Stimulated activated naive CD8-positive, alpha-beta T cell treated with anti-CD3 and anti-CD28 coated beads, Interleukin-15, Interleukin-2, amounts not matched to agents 100 U/mL and 50 U/mL, for 24 hours (primary cell): ENCODE data around the gene DIAPH3.

Experiments
- ATAC-seq: fragments of 150-1000 bp; cut with Tn5 transposase; one replicate; pipeline ENCODE4 v1.10.0; 2021
- DNase-seq: peaks from one replicate; pipeline ENCODE4 v3.0.0; 2021

DIAPH3 gene

DNA sequence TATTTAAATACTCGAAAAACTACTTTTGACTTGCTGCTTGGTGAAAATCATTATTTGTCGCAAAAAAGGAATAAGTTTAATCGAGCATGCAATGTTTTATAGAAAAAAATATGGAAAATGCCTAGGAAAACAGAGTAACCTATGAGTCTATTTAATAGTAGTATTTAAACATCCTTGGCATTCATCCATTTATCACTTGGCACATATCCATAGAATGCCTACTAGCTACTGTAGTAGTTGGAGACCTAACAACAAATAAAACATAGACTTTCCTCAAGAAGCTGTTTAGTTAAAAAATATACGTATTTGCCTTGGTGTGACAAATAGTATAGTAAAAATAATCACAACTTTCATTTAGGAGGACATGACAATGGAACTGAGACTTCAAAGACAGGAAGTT lies 302.1 kb downstream of the DIAPH3 start:
- no peak for DNase-seq
- no peak for ATAC-seq

DNA sequence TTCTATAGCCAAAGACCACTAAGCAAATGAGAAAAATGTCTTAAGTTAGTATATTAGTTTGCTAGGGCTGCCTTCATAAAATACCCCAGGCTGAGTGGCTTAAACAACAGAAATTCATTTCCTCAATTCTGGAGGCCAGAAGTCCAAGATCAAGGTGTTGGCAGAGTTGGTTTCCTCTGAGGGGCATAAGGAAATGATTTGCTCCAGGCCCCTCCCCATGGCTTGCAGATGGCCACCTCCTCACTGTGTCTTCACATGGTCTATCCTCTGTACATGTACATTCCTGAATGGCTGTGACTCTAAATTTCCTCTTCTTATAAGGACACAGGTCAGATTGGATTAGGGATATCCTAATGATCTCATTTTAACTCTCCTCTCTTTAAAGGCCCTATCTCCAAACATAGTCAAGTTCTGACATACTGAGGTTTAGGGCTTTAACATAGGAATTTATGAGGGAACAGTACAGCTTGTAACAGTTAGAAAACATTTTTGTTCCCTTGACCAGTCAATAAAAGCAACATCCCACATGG lies 307.4 kb downstream of the DIAPH3 start:
- ATAC-seq = no peak
- no peak for DNase-seq

DNA sequence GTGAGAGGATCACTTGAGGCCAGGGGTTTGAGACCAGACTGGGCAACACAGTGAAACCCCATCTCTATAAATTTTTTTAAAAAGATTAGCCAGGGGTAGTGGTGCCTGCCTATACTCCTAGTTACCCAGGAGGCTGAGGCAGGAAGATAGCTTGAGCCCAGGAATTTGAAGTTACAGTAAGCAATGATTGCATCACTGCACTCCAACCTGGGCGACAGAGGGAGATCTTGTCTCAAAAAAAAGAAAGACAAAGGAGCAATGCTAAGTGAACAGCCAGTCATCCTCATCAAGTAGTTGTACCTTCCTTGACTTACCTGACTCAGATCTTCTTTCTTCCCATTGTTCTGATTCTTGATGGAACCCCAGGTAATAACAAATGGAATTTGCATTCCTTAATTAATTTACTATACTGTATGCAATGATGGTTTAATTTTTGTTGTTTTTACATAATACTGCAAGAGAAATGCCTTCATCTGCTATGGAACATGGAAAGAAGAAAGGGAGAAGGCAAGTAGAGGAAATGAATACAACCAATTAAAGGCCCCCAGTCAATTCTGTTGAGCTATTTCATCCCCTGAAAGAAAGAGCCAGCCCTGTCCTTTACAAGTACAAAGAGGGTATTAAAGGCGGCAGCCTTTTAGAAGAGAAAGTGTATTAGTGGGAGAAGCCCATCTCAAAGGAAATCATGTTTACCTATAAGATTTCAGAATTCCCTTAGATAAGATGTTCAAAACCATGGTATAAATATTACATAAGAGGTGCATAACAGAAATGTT lies 316.7 kb downstream of the DIAPH3 start:
- ATAC-seq = no peak
- no peak for DNase-seq

DNA sequence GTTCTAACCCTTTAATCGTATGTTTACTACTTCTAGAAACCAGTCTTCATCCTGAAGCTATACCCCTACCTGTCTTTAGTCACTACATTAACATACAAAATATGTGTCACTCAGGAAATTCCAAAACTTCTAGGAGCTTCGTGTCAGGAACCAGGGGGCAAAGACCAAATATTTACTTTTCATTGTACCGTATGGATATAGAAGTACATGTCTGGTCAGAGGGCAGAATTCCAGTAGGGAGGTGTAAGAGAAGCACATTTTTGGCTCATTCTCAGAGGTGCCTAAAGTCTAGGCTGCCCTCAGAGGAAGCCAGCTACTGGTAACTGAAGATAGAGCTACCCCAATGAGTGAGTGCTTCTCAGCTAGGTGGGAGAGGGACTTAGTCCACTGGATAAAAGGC lies 320.7 kb downstream of the DIAPH3 start:
- no peak for ATAC-seq
- DNase-seq = no peak

DNA sequence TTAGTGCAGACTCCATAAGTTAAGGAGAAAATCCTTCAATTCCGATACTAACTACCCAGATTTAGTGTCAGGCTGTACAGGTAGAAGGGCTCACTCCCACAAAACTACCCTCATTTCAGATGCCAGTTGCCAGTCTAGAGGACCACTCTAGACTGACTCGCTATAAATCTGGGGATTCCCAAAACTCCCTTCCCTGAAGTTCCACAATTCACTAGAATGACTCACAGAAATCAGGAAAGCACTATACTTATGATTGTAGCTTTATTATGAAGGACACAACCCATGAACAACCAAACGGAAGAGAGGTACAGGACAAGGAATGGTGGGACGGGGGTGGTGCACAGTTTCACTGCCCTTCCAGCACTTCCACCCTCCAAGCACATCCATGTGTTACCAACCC lies 321.2 kb downstream of the DIAPH3 start:
- ATAC-seq = no peak
- DNase-seq = no peak

DNA sequence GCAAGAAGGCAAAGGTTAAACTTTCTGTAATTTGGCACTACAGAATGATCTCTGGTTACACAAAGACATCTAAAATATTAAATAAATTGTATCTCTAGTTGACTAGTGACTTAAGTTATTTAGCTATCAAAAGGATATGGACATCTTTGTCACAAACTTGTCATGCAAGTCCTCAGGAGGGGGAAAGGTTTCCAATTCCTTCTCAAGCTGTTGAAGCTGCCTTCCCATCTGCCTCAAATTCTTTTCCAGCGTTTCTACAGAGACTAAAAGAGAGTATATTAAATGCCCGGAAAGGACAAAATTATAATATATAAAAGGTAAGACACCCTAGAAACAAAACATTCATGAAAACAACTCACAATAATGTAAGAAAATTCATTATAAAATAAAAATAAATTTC lies 324.5 kb downstream of the DIAPH3 start:
- ATAC-seq (no peak), DNase-seq (no peak)

DNA sequence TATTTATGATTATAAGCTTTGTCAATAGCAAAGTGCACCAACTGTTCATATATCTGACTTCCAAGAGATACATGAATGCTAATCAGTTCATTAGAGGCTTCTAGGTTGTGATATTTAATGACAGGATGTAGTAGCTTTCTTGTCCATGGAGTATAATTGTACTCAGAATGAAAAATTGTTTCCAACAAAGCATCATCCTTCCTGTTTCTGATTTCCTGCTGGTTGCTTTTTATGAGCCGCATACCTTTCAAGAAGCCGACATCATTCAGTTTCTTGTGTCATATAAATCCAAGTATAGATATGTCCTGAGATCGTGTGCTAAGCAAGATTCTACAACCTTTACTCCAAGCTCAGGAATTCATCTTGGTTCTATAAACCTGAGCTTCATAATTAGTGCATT lies 326.6 kb downstream of the DIAPH3 start:
- DNase-seq (no peak), ATAC-seq (no peak)

DNA sequence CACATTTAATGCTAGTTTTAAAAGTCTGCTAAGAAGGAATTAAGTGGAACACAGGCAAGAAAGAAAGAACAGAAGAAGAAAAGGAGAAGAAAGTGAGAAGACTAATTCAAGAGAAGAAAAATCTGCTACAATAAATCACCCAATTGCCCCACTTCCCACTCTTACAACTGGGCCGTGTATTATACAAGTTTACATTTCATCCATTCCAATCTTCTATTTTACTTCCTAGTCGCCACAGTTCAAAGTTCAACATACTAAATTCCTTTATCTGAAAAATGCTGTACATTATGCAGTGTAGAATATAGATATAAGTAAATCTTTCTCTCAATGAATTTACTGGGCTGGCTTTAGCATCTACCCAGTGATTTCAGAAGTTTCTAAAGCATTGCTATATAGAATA lies 328.2 kb downstream of the DIAPH3 start:
- no peak for ATAC-seq

DNA sequence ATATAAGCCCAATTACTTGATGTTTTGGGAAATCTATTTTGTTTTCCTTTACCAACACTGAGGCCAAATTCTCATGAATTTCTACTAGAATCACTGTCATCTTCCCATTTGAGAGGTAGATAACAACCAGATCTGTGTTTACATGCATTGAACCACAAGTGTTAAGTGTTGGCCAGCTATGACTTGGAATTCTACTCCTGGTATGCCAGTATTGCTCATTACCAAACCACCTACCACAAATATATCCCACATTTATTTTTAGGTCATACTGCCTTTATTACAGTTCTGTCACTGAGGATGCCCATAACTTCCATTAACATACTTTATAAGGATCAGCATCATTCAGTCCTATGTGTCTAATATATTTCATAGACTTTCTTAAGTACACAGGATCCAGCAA lies 328.9 kb downstream of the DIAPH3 start:
- DNase-seq (no peak), ATAC-seq (no peak)

More for the DNA sequence above, 328.2 kb downstream of the DIAPH3 start:
- DNase-seq = no peak

DNA sequence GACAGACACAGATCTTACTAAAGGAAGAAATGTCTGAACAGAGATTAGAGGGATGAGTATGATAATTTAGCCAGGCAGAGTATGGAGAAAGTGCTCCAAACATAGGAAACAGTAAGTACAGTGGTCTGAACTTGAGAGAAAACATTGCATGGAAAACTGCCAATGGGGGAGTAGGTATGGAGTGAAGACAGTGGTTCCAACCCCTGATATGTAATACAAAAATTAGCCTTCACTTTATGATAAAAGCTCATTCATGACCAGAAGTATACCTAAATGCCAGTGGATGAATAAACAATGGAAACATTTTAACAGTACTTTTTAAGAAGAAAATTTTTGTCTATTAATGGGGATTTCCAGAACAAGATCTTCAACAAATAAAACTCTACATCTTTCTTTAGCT lies 334.0 kb downstream of the DIAPH3 start:
- no peak for DNase-seq
- ATAC-seq = no peak

DNA sequence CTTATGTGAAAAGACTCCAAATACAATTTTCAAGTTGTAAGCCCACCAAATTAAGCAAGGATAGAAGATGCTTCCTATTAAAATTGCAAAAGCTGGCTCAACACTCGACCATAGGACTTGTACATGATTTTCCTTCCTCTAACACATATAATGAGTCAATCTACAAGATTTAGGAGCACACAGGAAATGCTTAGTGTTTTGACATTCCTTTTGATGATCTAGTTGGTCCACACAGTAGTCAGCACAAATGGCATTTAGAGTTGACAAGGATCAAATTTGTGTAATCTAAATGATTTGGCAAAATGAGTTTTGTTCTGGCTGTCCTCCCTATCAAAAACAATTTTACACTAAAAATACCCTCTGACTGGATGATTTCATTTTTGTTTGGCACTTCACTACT lies 340.2 kb downstream of the DIAPH3 start:
- DNase-seq (no peak), ATAC-seq (no peak)

DNA sequence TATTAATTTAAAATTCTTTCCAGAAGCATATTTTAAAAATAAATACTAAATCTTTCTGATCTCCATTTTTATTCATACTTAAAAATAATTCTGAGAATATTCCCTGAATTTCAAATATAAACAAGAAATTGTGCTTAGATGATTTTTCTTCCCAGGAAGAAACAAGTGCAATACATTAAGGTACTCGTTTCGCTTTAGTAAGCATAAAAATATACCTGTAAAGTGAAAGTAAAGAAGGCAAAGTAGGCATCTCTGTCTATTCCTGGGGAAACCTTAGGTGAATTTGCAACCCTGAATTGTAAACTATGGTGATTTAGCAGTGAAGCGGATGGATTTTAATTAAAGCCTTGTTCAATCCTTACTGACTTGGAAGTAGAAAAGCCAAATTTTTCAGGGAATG lies 354.2 kb downstream of the DIAPH3 start:
- ATAC-seq = no peak
- DNase-seq = no peak

DNA sequence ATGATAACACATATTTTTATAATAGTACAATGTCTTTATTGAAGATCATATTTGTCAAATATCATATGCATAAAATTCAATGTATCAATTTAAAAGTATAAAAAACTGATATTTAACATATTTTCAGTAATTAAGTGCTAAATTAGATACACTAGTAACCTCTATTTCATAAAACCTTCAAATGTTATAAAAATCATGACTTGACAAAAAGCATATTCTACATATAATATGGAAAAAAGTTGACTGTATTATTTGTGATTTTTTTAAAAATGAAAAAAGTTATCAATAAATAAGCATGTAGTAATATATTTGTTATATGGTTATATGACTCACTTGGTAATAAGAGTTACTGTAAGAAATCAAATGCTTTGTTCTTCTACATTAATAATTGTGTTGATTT lies 356.9 kb downstream of the DIAPH3 start:
- DNase-seq = no peak

DNA sequence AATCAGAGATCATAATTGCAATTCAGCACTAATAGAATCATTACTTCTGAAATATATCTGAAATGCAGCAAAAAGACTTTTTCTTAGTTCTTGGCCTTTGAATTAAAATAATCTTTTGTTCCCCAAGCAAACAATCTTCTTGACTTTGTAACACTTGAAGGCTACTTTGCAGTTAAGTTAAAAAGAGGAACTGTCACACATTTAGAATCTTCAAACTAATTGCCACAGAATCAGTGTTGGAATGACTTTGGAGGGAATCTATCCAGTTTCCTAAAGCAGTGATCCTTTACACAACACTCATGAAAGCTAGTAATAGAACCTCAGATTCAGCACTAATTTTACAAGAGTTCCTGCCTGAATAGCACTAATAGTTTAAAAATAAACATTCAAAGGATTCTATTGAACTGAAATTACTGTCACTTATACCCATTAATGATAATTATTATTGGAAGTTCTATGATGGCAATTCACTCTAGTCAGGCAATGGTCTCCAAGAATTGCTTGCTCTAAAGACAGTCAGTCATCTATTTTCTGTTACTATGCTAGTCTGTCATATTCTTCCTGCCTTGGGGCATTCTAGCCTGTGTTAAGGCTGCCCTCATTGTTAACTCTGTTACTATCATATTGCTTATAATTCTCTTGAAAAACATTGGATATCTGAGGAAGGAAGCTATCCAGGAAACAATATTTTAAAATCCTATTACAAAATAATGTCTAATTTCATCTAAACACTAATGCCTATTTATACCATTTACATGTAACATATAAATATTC lies 362.4 kb downstream of the DIAPH3 start:
- DNase-seq (no peak), ATAC-seq (no peak)

More for the DNA sequence above, 356.9 kb downstream of the DIAPH3 start:
- ATAC-seq = no peak

DNA sequence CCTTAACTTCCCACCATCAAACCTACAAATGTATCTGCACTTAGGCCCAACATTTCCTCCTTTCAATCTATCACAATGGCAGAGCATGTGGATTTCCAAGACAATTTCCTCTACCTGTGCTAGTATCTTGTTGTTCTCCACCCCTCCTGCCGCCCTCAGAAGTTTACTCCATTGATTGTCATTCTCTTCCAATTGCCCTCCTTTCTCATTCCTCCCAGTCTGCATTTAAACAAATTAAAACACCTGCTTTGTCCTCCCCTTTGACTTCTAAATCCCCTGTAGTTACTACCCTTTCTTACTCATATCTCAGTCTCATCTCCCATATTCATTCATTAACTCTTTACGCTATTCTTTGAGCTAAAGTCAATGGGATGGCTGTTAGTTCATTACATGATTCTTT lies 370.6 kb downstream of the DIAPH3 start:
- DNase-seq = no peak
- ATAC-seq = no peak

DNA sequence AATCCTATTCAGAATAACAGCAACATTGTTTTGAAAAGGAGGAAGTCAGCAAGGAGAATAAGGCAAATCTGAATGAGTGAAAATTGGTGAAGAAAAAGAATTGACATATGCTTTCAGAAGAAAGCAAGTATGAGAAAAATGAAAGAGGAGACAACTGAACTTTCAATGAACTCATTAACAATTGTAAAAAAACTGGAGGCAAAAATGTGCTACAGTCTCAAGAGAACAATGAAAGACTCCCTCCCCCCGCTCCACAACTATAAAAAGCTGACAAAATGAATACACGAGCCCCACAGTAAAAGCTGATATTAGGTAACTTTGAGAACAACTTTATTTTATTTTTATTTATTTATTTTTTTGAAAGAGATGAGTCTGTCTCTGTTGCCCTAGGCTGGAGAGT lies 373.1 kb downstream of the DIAPH3 start:
- DNase-seq (no peak), ATAC-seq (no peak)

DNA sequence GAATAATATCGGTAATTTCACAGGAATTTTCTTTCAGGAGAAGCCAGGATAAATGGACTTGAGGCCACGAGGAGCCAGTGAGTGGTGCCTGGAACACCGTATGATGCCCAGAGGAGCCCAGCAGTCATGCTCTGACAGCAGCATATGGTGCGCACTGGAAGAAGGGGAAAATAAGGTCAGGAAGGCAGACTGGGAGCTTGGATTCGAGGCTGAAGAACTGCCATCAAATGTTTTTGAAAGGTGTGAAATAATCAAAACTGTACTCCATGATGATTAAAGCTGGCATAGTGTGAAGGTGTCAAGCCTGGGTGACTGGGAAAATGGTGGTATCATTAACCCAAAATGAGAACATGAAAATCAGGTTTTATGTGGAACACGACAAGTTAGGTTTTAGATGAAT lies 374.2 kb downstream of the DIAPH3 start:
- no peak for DNase-seq
- ATAC-seq = no peak

DNA sequence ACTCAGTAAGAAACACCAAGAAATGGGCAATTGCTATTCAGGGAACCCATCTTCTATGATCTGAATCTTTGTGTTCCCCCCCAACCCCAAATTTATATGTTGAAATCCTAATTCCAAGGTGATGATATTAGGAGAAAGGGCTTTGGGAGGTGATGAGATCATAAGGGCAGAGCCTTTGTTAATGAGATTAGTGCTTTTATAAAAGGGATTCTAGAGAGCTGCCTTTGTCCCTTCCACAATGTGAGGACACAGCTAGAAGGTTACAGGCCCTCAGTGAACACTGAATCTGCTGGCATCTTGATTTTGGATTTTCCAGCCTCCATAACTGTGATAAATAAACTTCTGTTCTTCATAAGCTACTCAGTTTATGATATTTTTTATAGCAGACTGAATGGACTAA lies 376.0 kb downstream of the DIAPH3 start:
- no peak for ATAC-seq
- DNase-seq = no peak

DNA sequence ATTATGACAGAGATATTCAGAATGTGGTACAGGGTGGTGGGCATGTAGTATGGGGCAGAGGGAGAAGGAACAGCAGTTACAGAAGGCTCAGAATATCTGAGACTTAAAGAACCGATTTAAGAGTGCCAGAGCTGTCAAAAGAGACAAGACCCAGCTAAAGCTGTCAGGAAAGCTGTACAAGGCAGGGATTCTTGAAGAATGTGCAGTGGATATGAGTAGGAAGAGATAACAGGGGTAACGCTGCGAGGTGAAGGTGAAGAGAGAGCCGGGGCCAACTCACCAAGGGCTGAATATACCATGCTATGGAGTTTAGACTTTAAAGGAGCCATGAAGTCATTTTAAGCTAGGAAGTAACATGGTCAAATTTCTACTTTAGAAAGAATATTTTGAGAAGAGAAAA lies 381.0 kb downstream of the DIAPH3 start:
- no peak for DNase-seq

DNA sequence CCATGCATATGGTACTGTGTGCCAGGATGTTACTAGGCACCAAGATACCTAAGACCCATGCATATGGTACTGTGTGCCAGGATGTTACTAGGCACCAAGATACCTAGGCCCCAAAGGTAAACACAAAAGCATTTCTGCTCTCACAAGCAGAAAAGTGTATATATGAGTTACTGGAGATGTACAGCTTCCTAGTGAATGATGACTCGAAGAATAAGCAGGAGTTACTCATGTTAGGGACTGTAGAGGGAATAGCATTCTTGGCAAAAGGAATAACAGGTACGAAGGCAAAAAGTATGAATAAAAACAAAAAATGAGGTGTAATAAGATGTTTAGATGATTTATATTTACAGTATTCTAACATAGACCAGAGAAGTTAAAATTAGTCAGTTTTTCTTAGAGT lies 383.7 kb downstream of the DIAPH3 start:
- ATAC-seq (no peak), DNase-seq (no peak)

More for the DNA sequence above, 381.0 kb downstream of the DIAPH3 start:
- no peak for ATAC-seq

DNA sequence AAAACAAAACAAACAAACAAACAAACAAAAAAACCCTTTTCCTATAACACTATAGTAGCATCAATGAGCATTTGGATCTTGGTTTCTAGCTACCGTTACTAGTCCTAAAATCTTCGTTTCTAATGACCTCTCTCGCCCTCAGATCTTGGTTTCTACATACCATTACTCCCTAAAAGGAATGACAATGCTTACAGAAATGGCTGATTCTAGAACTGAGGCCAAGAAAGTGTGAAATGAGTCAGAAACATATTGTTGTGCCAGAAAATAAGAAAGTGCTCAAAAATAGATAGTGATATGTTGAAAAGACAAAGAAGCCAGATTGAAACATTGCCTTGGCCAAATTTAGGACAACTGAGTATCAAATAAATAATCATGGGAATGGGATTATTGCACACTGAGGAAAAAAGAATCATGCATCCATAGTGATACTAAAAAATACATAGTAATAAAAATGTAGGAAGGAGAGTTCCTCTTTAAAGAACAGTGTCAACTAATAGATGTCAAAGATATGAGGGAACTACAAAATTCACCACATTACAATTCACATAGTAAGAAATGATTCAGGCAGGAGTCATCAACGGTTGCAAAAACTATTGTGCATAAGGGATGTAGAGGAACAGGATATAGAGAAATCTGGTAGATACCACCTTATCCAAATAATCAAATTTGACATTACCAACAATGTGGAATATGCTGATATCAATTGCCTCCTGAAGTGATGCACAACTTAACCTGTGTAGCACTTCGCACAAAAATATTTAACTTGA lies 386.6 kb downstream of the DIAPH3 start:
- DNase-seq (no peak), ATAC-seq (no peak)

DNA sequence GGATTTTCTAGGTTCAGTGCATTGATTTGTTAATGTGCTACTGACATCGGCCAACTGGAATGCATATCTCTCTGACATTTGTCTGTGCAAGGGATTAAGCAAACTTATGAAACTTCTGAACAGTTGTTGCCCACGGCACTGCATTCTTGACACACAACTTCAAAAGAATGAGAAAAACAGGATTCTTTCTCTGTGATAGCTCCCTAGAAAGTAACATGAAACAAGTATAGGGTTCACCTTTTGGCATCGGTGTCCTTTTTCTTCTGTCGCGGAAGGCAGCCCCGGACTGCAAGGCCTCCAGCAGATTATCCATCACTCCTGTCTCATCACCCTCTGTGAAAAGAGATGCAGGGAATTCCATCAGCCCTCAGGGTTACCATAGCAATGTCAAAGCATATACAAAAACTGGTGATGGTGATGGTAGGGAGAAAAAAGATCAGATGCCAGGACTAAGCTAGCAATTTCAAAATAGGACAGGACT lies 389.2 kb downstream of the DIAPH3 start:
- ATAC-seq (no peak), DNase-seq (no peak)

DNA sequence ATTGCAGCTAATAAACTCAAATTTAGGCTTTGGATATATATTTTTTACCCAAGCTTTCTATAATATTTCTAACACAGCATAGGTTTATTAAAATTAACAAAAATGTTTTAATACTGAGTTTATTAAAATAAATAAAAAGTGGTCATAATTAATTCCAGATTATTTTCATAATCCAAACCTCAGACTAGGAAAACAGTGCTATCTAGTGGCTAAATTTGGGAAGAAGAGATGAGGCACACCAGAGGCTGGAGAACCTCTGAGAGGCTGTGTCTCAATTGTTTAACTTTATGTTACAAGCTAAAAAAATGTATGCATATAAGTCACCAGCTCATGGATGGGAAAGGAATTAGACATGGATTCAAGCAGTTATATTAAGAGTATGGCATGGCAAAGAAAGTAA lies 392.5 kb downstream of the DIAPH3 start:
- ATAC-seq (no peak), DNase-seq (no peak)
